GM19463 (cell line): ENCODE measurements around the gene CCDC27.

Source experiments
- ATAC-seq: cut with Tn5 transposase; IDR thresholded peaks from one replicate; pipeline ENCODE4 v1.9.1; 2021; ENCODE audit warnings: mild to moderate bottlenecking, moderate library complexity; ENCODE audit not compliant: unreplicated experiment

Gene CCDC27

GRCh38 chr1:3774276-3774945 is 22.2 kb downstream of the CCDC27 start:
- no peak for ATAC-seq

- no peak for ATAC-seq
Measured at GRCh38 chr1:3774946-3775489, 22.8 kb downstream of the CCDC27 start.

GRCh38 chr1:3775490-3776230 is 23.4 kb downstream of the CCDC27 start:
- no peak for ATAC-seq

GRCh38 chr1:3776231-3776961 is 24.1 kb downstream of the CCDC27 start:
- no peak for ATAC-seq

- ATAC-seq: no peak
Measured at GRCh38 chr1:3777078-3777547, 24.9 kb downstream of the CCDC27 start.

- no peak for ATAC-seq
Measured at GRCh38 chr1:3777647-3778589, 25.7 kb downstream of the CCDC27 start.

- no peak for ATAC-seq
Measured at GRCh38 chr1:3778590-3779264, 26.5 kb downstream of the CCDC27 start.

GRCh38 chr1:3779265-3779911 is 27.1 kb downstream of the CCDC27 start:
- no peak for ATAC-seq

- no peak for ATAC-seq
Measured at GRCh38 chr1:3779912-3780416, 27.7 kb downstream of the CCDC27 start.

- no peak for ATAC-seq
Measured at GRCh38 chr1:3780901-3781300, 28.7 kb downstream of the CCDC27 start.

- ATAC-seq: no peak
Measured at GRCh38 chr1:3783651-3784474, 31.6 kb downstream of the CCDC27 start.

- no peak for ATAC-seq
Measured at GRCh38 chr1:3785045-3785444, 32.8 kb downstream of the CCDC27 start.

- no peak for ATAC-seq
Measured at GRCh38 chr1:3785456-3786157, 33.4 kb downstream of the CCDC27 start.

- no peak for ATAC-seq
Measured at GRCh38 chr1:3786468-3787348, 34.5 kb downstream of the CCDC27 start.

GRCh38 chr1:3787349-3787715 is 35.1 kb downstream of the CCDC27 start:
- ATAC-seq: no peak

- ATAC-seq: no peak
Measured at GRCh38 chr1:3787745-3788605, 35.7 kb downstream of the CCDC27 start.
